K562 (cell line): Measurements from ENCODE around the gene SH2D4B. TPM values are rescaled to one million over a fixed set of nuclear protein-coding genes. Genes with fewer than 3 reads are reported as not detected.

Experiments used
- ATAC-seq: fragments of 200-7000 bp; cut with Tn5 transposase; 3 replicates; pipeline ENCODE4 v1.9.1; 2020; ENCODE audit warnings: moderate library complexity
- BruUV-seq: library from RNA; stranded (reverse); fragments of 400-500 nt; replicated peaks from 2 replicates; lab custom pipeline; 2021; lab: Mats Ljungman, UMichigan
- CTCF ChIA-PET: fragments of 300-600 bp; formaldehyde crosslinking; extraction: SDS; loops from one replicate; lab custom pipeline; 2021; ENCODE audit warnings: low intra/inter-chr PET ratio; lab: Yijun Ruan, JAX
- POLR2A ChIA-PET: fragments of 300-600, 350-650 bp; sonication (Branson Sonifier 250); formaldehyde crosslinking; extraction: SDS; loops from one replicate; lab custom pipeline; 2021; ENCODE audit warnings: antibody characterized with exemption, inconsistent platforms; lab: Yijun Ruan, JAX
- DNase-seq, 4 experiments: peaks; one replicate each; pipeline versions ENCODE4 v3.0.0 to v3.0.0-alpha.2; 2011 to 2018; ENCODE audit warnings: low spot score in 3 of 4, mixed read lengths in 3 of 4; ENCODE audit errors: extremely low read depth in 1 of 4
- FAIRE-seq: peaks from 2 replicates; lab custom pipeline; 2011; peaks lifted over from hg19 to GRCh38; lab: Jason Lieb, UNC
- H2AFZ ChIP-seq: 2 replicates; pipeline ENCODE4 v1.6.0; 2011; ENCODE audit warnings: low read depth, low read length, control low read depth, inconsistent platforms
- H3K27ac ChIP-seq: fragments of 200-600 bp; 3 replicates; pipeline ENCODE4 v1.8.0; 2011; ENCODE audit warnings: low read depth, mild to moderate bottlenecking, control low read depth, inconsistent platforms, low read length, moderate library complexity, mixed read lengths; ENCODE audit errors: extremely low read depth
- H3K27me3 ChIP-seq, 2 experiments: fragments of 300-600 bp in 1 of 2; 2 replicates in 1 of 2; 3 replicates in 1 of 2; pipeline versions ENCODE4 v1.6.0 to v1.8.0; 2011; ENCODE audit warnings: inconsistent platforms in 2 of 2, low read length in 2 of 2, mild to moderate bottlenecking in 1 of 2, mixed read lengths in 1 of 2, moderate library complexity in 1 of 2; ENCODE audit not compliant: control insufficient read depth in 2 of 2, insufficient read depth in 2 of 2
- H3K36me3 ChIP-seq: fragments of 300-600 bp; 3 replicates; pipeline ENCODE4 v1.8.0; 2011; ENCODE audit warnings: mild to moderate bottlenecking, low read length, inconsistent platforms; ENCODE audit not compliant: control insufficient read depth, insufficient read depth
- H3K4me1 ChIP-seq, 2 experiments: fragments of 200-600 bp in 1 of 2; replicated peaks in 1 of 2; 2 replicates in 1 of 2; 3 replicates in 1 of 2; pipeline versions ENCODE4 v1.5.1 to v1.8.0; 2011; ENCODE audit warnings: inconsistent platforms in 2 of 2, low read length in 2 of 2, mild to moderate bottlenecking in 1 of 2, mixed read lengths in 1 of 2, moderate library complexity in 1 of 2; ENCODE audit not compliant: control insufficient read depth in 2 of 2, insufficient read depth in 2 of 2
- H3K4me2 ChIP-seq: 2 replicates; pipeline ENCODE4 v1.6.1; 2011; ENCODE audit warnings: low read length, control low read depth, inconsistent platforms, mixed read lengths; ENCODE audit not compliant: insufficient read depth
- H3K4me3 ChIP-seq: fragments of 200-600 bp; sonication (generic), shearing (Covaris generic); 2 replicates; pipeline ENCODE4 v1.5.1; 2016; ENCODE audit warnings: control low read depth, inconsistent platforms
- H3K79me2 ChIP-seq: fragments of 200-600 bp; 3 replicates; pipeline ENCODE4 v1.8.0; 2011; ENCODE audit warnings: low read length, inconsistent platforms; ENCODE audit not compliant: control insufficient read depth, insufficient read depth
- H3K9ac ChIP-seq, 2 experiments: 2 replicates each; pipeline versions ENCODE4 v1.6.0 to v1.6.1; 2011; ENCODE audit warnings: low read depth in 2 of 2, low read length in 2 of 2, control low read depth in 1 of 2, inconsistent platforms in 1 of 2, mild to moderate bottlenecking in 1 of 2, mixed read lengths in 1 of 2; ENCODE audit not compliant: insufficient read depth in 1 of 2
- H3K9me1 ChIP-seq: one replicate; pipeline ENCODE4 v1.6.0; 2011; ENCODE audit warnings: inconsistent platforms, mild to moderate bottlenecking, low read length, moderate library complexity; ENCODE audit not compliant: control insufficient read depth, insufficient read depth
- H3K9me3 ChIP-seq: replicated peaks from 2 replicates; pipeline ENCODE4 v1.5.1; 2011; ENCODE audit warnings: low read depth, low read length, inconsistent platforms; ENCODE audit not compliant: control insufficient read depth, insufficient read depth
- H4K20me1 ChIP-seq: replicated peaks from 2 replicates; pipeline ENCODE4 v1.6.1; 2011; ENCODE audit warnings: low read length, inconsistent platforms, mixed read lengths; ENCODE audit not compliant: control insufficient read depth, insufficient read depth
- ARID1B ChIP-seq: fragments of 450-650 bp; IDR thresholded peaks from 2 replicates; pipeline ENCODE4 v1.6.1; 2016; ENCODE audit warnings: antibody characterized with exemption, mild to moderate bottlenecking, inconsistent platforms
- BCL6 ChIP-seq: fragments of 250-450 bp; sonication (Bioruptor Pico); IDR thresholded peaks from 2 replicates; pipeline ENCODE4 v1.4.0; 2020
- CEBPG ChIP-seq, 3 experiments: fragments of 200-800 bp in 1 of 3; sonication (Bioruptor generic) in 1 of 3; sonication (generic) in 1 of 3; formaldehyde crosslinking in 1 of 3; IDR thresholded peaks in 2 of 3; conservative IDR thresholded peaks in 1 of 3; 2 replicates each; pipeline versions ENCODE4 v1.6.1 to v1.8.0; 2016 to 2022; ENCODE audit warnings: missing compliant biosample characterization in 2 of 3, missing genetic modification characterization in 2 of 3, mild to moderate bottlenecking in 1 of 3, missing genetic modification reagents in 1 of 3
- EP300 ChIP-seq: IDR thresholded peaks from 2 replicates; pipeline ENCODE4 v1.6.1; 2012; ENCODE audit warnings: low read length, improper control_type of control experiment
- HDAC6 ChIP-seq: IDR thresholded peaks from 2 replicates; pipeline ENCODE4 v1.6.1; 2012; ENCODE audit warnings: low read depth, mild to moderate bottlenecking, control low read depth, inconsistent platforms, low read length, moderate library complexity
- HMG20A ChIP-seq: fragments of 450-650 bp; formaldehyde crosslinking; conservative IDR thresholded peaks from 2 replicates; pipeline ENCODE4 v1.4.0; 2020; ENCODE audit warnings: mild to moderate bottlenecking, mixed read lengths
- MCM7 ChIP-seq, 2 experiments: fragments of 450-650 bp; IDR thresholded peaks; 2 replicates each; pipeline ENCODE4 v1.6.1; 2016 to 2018
- MEF2D ChIP-seq: conservative IDR thresholded peaks from 2 replicates; pipeline ENCODE4 v1.6.1; 2016; ENCODE audit warnings: low read depth, missing genetic modification characterization, missing compliant biosample characterization
- MYNN ChIP-seq, 2 experiments: sonication (generic); formaldehyde crosslinking in 1 of 2; IDR thresholded peaks; 2 replicates each; pipeline versions ENCODE4 v1.5.0 to v1.6.1; 2016 to 2020; ENCODE audit warnings: antibody characterized with exemption in 1 of 2, missing genetic modification reagents in 1 of 2
- NFXL1 ChIP-seq: fragments of 450-650 bp; formaldehyde crosslinking; IDR thresholded peaks from 2 replicates; pipeline ENCODE4 v1.4.0; 2021; ENCODE audit warnings: mild to moderate bottlenecking
- PHF8 ChIP-seq: fragments of 200-600 bp; sonication (generic); IDR thresholded peaks from 2 replicates; pipeline ENCODE4 v1.6.1; 2012; ENCODE audit warnings: mixed run types, mild to moderate bottlenecking, inconsistent platforms, low read length, moderate library complexity, borderline replicate concordance
- POLR3A ChIP-seq: IDR thresholded peaks from 2 replicates; pipeline ENCODE4 v1.6.1; 2011; ENCODE audit warnings: borderline replicate concordance, mild to moderate bottlenecking, moderate library complexity; ENCODE audit not compliant: insufficient read length, insufficient read depth; ENCODE audit errors: extremely low read depth
- SMAD2 ChIP-seq: fragments of 150-350 bp; IDR thresholded peaks from 2 replicates; pipeline ENCODE4 v1.6.1; 2014; ENCODE audit warnings: low read depth, mild to moderate bottlenecking, low read length
- SRSF3 ChIP-seq: fragments of 200-400 bp; formaldehyde crosslinking; IDR thresholded peaks from 2 replicates; pipeline ENCODE4 v1.6.1; 2016; ENCODE audit warnings: mild to moderate bottlenecking, low read length, moderate library complexity; ENCODE audit not compliant: insufficient read depth
- ZNF311 ChIP-seq: fragments of 250-450 bp; sonication (Bioruptor Pico); IDR thresholded peaks from 2 replicates; pipeline ENCODE4 v1.4.0; 2020; ENCODE audit warnings: mild to moderate bottlenecking, moderate library complexity
- ZNF551 ChIP-seq: fragments of 250-450 bp; sonication (Bioruptor Pico); IDR thresholded peaks from 2 replicates; pipeline ENCODE4 v1.5.0; 2021; ENCODE audit warnings: mild to moderate bottlenecking, moderate library complexity
- WGBS: fragments of 100-300 bp; shearing (Covaris generic); methylation state at CpG from one replicate; pipeline ENCODE4 v1.1.6; 2016; ENCODE audit warnings: low coverage, mixed read lengths; ENCODE audit not compliant: insufficient coverage; ENCODE audit errors: missing lambda C conversion rate; 5-methylcytosine and 5-hydroxymethylcytosine counted together
- in situ Hi-C: fragments of 300-500 bp; cut with MboI; formaldehyde crosslinking; loops from 4 replicates; pipeline ENCODE4 v1.15.0; 2018; ENCODE audit warnings: inconsistent platforms, mixed read lengths
- intact Hi-C: fragments of 100-400 bp; cut with micrococcal nuclease; formaldehyde crosslinking; loops from 2 replicates; pipeline ENCODE4 v1.14.2; 2022
- polyA plus RNA-seq, 8 experiments: library from polyadenylated mRNA; depleted of rRNA in 4 of 8; stranded (reverse) in 5 of 8; unstranded in 3 of 8; fragments of >200 nt; fragmentation: Nextera tagmentation in 2 of 8; fragmentation: Illumina TruSeq in 1 of 8; extraction: Ambion mirVana in 2 of 8; extraction: Trizol in 1 of 8; gene quantifications; 2 replicates each; pipeline versions ENCODE4 v1.2.1 to v1.2.3, GENCODE V29; 2011 to 2014; ENCODE audit warnings: inconsistent platforms in 1 of 8, missing spikeins in 1 of 8
- total RNA-seq, 7 experiments: library from RNA; depleted of rRNA in 6 of 7; stranded (reverse); fragments of >200 nt in 6 of 7; fragmentation: Illumina TruSeq in 2 of 7; extraction: Trizol in 2 of 7; gene quantifications; 2 replicates each; pipeline versions ENCODE4 v1.2.1 to v1.2.3, GENCODE V29; 2011 to 2021; ENCODE audit warnings: low replicate concordance in 1 of 7
- TF ChIP-seq, protein P1 (sequence below): fragments of 450-650 bp; IDR thresholded peaks from 2 replicates; pipeline ENCODE4 v1.6.1; 2018; ENCODE audit not compliant: partially characterized antibody

SH2D4B gene
- total and polyA plus RNA-seq, 9 of the 15 experiments (the other 6 are each of a cell fraction or from before 2014, with no cell fraction given) = 0.03 to 0.14 (median 0.04) TPM; not detected in 4

GRCh38 chr10:80512031-80512526 lies 25.6 kb upstream of the SH2D4B start:
- FAIRE-seq = no peak
- H3K9me1 ChIP-seq = peaks cover 3% of the 10 kb centered on the region
- 0 out of 4 replicates have a peak overlapping the region, but pooled peaks of 1 of the 2 experiments have one; percentile 36 for H3K9ac ChIP-seq
- H3K79me2 ChIP-seq = peaks cover 11% of the 10 kb centered on the region; the same call in 2 of the 3 replicates
- DNase-seq = no peak
- CTCF ChIA-PET = no interaction called here
- H3K36me3 ChIP-seq = peaks cover 93% of the 10 kb centered on the region
- no peaks in the 10 kb centered on the region for H3K27me3 ChIP-seq
- no peaks in the 10 kb centered on the region for H3K9me3 ChIP-seq
- no peak overlapping the region for H3K27ac ChIP-seq
- POLR2A ChIA-PET = no interaction called here
- H4K20me1 ChIP-seq = no peaks in the 10 kb centered on the region
- no TSS peak for BruUV-seq
- no peak overlapping the region for H3K4me2 ChIP-seq
- in situ Hi-C loops = no loop called here
- no peak overlapping the region for H3K4me3 ChIP-seq
- peaks cover 0 to 6% of the 10 kb centered on the region in 2 experiments; a peak in 1 of 5 replicates for H3K4me1 ChIP-seq
- TF ChIP-seq MYNN (IDR thresholded peaks at IDR 0.05) (no peak), MYNN (CRISPR knock-in tag; IDR thresholded peaks at IDR 0.05) (no peak), BCL6 (CRISPR knock-in tag) (no peak), ZNF551 (no peak), MCM7 (IDR thresholded peaks at IDR 0.05) (no peak), HMG20A (CRISPR knock-in tag) (no peak), CEBPG (CRISPR knock-in tag; IDR thresholded peaks at IDR 0.05) (no peak), CEBPG (tag; conservative IDR thresholded peaks at IDR 0.05 in 1 of 2, IDR thresholded peaks at IDR 0.05 in 1 of 2) (no peak), PHF8 (no peak), HDAC6 (no peak), EP300 (no peak), NFXL1 (CRISPR knock-in tag) (no peak), ARID1B (no peak), MEF2D (tag) (no peak), SMAD2 (no peak), POLR3A (no peak), SRSF3 (no peak), ZNF311 (CRISPR knock-in tag) (no peak)
- TF ChIP-seq, protein P1, sequence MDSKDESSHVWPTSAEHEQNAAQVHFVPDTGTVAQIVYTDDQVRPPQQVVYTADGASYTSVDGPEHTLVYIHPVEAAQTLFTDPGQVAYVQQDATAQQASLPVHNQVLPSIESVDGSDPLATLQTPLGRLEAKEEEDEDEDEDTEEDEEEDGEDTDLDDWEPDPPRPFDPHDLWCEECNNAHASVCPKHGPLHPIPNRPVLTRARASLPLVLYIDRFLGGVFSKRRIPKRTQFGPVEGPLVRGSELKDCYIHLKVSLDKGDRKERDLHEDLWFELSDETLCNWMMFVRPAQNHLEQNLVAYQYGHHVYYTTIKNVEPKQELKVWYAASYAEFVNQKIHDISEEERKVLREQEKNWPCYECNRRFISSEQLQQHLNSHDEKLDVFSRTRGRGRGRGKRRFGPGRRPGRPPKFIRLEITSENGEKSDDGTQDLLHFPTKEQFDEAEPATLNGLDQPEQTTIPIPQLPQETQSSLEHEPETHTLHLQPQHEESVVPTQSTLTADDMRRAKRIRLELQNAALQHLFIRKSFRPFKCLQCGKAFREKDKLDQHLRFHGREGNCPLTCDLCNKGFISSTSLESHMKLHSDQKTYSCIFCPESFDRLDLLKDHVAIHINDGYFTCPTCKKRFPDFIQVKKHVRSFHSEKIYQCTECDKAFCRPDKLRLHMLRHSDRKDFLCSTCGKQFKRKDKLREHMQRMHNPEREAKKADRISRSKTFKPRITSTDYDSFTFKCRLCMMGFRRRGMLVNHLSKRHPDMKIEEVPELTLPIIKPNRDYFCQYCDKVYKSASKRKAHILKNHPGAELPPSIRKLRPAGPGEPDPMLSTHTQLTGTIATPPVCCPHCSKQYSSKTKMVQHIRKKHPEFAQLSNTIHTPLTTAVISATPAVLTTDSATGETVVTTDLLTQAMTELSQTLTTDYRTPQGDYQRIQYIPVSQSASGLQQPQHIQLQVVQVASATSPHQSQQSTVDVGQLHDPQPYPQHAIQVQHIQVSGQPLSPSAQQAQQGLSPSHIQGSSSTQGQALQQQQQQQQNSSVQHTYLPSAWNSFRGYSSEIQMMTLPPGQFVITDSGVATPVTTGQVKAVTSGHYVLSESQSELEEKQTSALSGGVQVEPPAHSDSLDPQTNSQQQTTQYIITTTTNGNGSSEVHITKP = no peak
- ATAC-seq = no peak
- WGBS = 90% methylated on average over 10 of the region's 10 CpGs
- no peak overlapping the region for H2AFZ ChIP-seq
- intact Hi-C loops = no loop called here
